Panc1 (cell line): ENCODE results near the gene MCTP1.

Experiments used
- CTCF ChIP-seq: fragments of 450-650 bp; IDR thresholded peaks from 2 replicates; pipeline ENCODE4 v1.5.1; 2017; ENCODE audit warnings: mild to moderate bottlenecking
- POLR2AphosphoS5 ChIP-seq: IDR thresholded peaks from 2 replicates; pipeline ENCODE4 v1.6.1; 2012; ENCODE audit warnings: mild to moderate bottlenecking, low read depth, low read length, moderate library complexity
- REST ChIP-seq, 2 experiments: IDR thresholded peaks; 2 replicates each; pipeline ENCODE4 v1.6.1; 2011 to 2012; ENCODE audit warnings: low read depth in 2 of 2, control low read depth in 1 of 2, low read length in 1 of 2, mild to moderate bottlenecking in 1 of 2, moderate library complexity in 1 of 2; ENCODE audit not compliant: insufficient read depth in 1 of 2
- SIN3A ChIP-seq: IDR thresholded peaks from 2 replicates; pipeline ENCODE4 v1.6.1; 2012; ENCODE audit warnings: low read depth, mild to moderate bottlenecking, low read length, moderate library complexity, borderline replicate concordance; ENCODE audit not compliant: insufficient read depth

GRCh38 chr5:95162231-95162992 is 122.5 kb downstream of the MCTP1 start:
- TF ChIP-seq CTCF (no peak), POLR2AphosphoS5 (no peak), SIN3A (no peak), REST (IDR thresholded peaks at IDR 0.05; ENCODE audit: insufficient read depth in 1 of 2, low read depth in 2 of 2, low read length in 1 of 2) (no peak)
